BLaER1 (cell line): Measurements from ENCODE around the gene NAA38.

Experiments used
- H3K27ac ChIP-seq: shearing (Covaris generic); formaldehyde crosslinking; 2 replicates; pipeline ENCODE4 v1.8.1; 2022
- H3K27me3 ChIP-seq: shearing (Covaris generic); formaldehyde crosslinking; 2 replicates; pipeline ENCODE4 v1.8.1; 2022
- H3K36me3 ChIP-seq: shearing (Covaris generic); formaldehyde crosslinking; 2 replicates; pipeline ENCODE4 v1.8.1; 2022
- H3K4me1 ChIP-seq: shearing (Covaris generic); formaldehyde crosslinking; 2 replicates; pipeline ENCODE4 v1.8.1; 2022
- H3K4me2 ChIP-seq: shearing (Covaris generic); formaldehyde crosslinking; 2 replicates; pipeline ENCODE4 v1.8.1; 2022
- H3K4me3 ChIP-seq: shearing (Covaris generic); formaldehyde crosslinking; 2 replicates; pipeline ENCODE4 v1.8.1; 2022
- H3K9ac ChIP-seq: shearing (Covaris generic); formaldehyde crosslinking; 2 replicates; pipeline ENCODE4 v1.8.1; 2022
- H3K9me3 ChIP-seq: shearing (Covaris generic); formaldehyde crosslinking; 2 replicates; pipeline ENCODE4 v1.8.1; 2022
- H4K20me1 ChIP-seq: shearing (Covaris generic); formaldehyde crosslinking; 2 replicates; pipeline ENCODE4 v1.8.1; 2022
- Cebpa-rat ChIP-seq: shearing (Covaris generic); IDR thresholded peaks from 2 replicates; pipeline ENCODE4 v1.8.1; 2022

NAA38 gene

DNA sequence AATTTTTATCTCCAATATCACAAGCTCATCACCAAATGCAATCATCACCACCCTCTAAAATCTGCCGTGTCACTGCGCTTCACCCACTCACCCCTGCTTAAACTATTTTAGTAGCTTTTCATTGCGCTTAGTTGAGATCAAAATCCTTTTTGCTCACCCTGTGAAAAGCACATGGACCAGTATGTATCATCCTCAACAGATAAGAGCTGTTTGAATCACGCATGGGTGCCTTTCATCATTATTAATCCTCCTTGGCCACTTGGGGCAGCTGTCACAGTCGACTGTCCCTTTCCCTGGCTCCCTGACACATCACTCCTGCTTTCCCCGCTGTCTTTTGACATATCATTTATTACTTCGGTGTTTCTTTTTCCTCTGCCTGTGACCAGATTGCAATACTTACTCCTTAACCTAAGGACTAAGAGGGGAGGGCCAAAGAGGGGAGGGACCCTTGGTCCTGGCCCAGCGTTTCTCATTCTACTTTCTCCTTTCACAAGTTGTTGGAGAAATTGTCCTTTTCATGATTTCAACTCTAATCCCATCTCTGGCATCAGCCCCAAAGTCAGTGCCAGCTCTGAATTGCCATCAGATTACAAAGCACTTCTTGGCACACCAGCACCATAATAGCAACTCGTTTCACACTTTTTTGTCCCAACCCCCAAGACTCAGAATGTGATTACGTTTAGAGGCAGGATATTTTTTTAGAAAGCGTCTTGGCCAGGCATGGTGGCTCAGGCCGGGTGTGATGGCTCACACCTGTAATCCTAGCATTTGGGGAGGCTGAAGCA is 32.0 kb downstream of the NAA38 start:
- Histone ChIP-seq H3K9ac (no peak overlapping the region), H3K36me3 (no peaks in the 10 kb centered on the region), H3K4me2 (peak overlapping the region; percentile 26), H3K4me1 (peaks cover 10% of the 10 kb centered on the region), H3K4me3 (no peak overlapping the region), H3K27me3 (no peaks in the 10 kb centered on the region), H3K27ac (no peak overlapping the region), H3K9me3 (no peaks in the 10 kb centered on the region), H4K20me1 (no peaks in the 10 kb centered on the region)
- no peak for TF ChIP-seq Cebpa-rat

DNA sequence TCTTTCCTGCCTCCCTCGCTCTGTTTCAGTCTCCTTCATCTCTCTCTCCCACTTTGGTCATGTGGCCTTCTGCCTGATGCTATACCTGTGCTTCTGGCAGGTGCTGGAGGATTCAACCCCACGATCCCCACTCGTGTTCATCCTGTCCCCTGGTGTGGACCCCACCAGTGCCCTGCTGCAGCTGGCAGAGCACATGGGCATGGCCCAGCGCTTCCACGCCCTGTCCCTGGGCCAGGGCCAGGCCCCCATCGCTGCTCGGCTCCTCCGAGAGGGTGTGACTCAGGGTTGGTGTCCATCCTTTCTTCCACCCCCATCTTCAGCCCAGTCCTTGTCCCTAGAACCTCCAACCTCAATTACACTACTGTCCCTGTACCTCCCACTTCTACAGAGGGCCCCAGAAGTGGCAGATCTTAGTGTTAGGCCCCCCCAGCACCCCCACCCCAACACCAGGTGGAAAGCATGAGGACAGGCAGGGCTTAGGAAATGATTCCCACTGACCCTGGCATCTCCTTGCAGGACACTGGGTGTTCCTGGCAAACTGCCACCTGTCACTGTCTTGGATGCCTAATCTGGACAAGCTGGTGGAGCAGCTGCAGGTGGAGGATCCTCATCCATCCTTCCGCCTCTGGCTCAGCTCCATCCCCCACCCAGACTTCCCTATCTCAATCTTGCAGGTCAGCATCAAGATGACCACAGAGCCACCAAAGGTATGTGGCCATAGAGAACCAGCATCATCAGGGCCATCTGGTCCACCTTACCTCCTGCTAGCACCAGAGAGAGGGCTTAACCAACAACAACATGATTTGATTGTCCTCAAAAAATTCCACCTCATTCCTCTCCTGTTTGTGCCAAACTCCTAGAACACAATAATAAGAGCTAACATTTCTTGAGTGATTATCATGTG is 33.1 kb downstream of the NAA38 start:
- Histone ChIP-seq H4K20me1 (no peaks in the 10 kb centered on the region), H3K27me3 (no peaks in the 10 kb centered on the region), H3K4me2 (no peak overlapping the region; the same call in 1 of the 2 replicates), H3K9ac (no peak overlapping the region), H3K9me3 (no peaks in the 10 kb centered on the region), H3K4me3 (no peak overlapping the region), H3K36me3 (no peaks in the 10 kb centered on the region), H3K4me1 (peaks cover 10% of the 10 kb centered on the region), H3K27ac (no peak overlapping the region)
- no peak for TF ChIP-seq Cebpa-rat

DNA sequence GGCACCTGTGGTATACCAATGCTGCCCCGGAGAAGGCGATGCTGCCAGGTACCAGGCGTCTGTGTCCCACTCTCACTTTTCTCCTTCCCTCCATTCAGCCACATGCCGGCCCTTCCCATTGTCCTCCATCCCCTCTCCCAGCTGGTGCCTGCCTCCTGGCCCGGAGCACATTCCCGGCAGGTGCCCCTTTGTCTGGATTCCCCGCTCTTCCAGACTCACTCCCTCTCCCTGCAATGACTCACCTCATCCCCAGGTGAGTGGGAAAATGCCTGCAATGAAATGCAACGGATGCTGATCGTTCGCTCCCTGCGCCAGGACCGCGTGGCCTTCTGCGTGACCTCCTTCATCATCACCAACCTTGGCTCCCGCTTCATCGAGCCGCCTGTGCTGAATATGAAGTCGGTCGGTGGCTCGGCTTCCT is 33.8 kb downstream of the NAA38 start:
- Histone ChIP-seq H3K9ac (no peak overlapping the region), H3K27me3 (no peaks in the 10 kb centered on the region), H3K4me2 (no peak overlapping the region), H3K9me3 (no peaks in the 10 kb centered on the region), H3K36me3 (no peaks in the 10 kb centered on the region), H3K4me1 (peaks cover 10% of the 10 kb centered on the region), H4K20me1 (no peaks in the 10 kb centered on the region), H3K27ac (no peak overlapping the region), H3K4me3 (no peak overlapping the region)
- TF ChIP-seq Cebpa-rat, result no peak

DNA sequence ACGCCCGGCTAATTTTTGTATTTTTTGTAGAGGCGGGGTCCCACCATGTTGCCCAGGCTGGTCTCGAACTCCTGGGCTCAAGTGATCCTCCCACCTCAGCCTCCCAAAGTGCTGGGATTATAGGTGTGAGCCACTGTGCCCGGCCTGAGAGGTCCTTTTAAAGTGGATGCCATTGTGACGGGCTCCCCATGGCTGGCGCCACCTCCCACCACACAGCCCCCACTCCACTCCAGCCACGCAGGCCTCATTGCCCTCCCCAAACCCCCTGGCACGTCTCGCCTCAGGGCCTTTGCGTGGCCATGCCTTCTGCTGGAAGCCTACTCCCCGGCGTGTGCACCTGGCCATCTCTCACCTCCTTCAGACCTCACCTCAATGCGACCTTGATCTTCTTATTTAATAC is 35.2 kb downstream of the NAA38 start:
- Histone ChIP-seq H3K9me3 (no peaks in the 10 kb centered on the region), H3K4me1 (peaks cover 10% of the 10 kb centered on the region), H4K20me1 (no peaks in the 10 kb centered on the region), H3K27me3 (0 out of 2 replicates have a peak, but pooled peaks cover 3% of the 10 kb centered on the region), H3K4me3 (no peak overlapping the region), H3K36me3 (no peaks in the 10 kb centered on the region), H3K9ac (no peak overlapping the region), H3K27ac (no peak overlapping the region), H3K4me2 (no peak overlapping the region)
- TF ChIP-seq Cebpa-rat, result no peak

DNA sequence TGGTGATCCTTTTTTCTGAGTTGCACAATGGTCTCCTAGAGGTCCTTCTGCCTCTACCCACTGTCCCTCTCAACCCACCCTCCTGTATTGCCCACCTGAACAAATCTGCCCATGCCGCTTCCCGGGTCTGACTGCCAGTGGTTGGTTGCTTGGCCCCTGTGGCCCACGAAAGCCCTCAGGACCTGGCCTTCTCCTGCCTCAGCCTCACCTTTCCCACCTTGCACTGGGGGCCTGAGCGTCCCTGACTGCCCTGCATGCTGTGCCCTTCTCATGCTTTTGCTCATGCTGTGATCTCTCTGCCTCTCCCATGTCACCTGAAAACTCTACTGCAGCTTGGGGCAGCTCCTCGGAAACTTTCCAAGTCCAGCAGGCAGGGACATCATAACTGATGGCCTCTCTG is 37.1 kb downstream of the NAA38 start:
- no peak overlapping the region for H3K4me3 ChIP-seq
- H3K4me2 ChIP-seq, result no peak overlapping the region
- H3K9ac ChIP-seq, result peak overlapping the region; percentile 45; the same call in 1 of the 2 replicates
- H4K20me1 ChIP-seq, result no peaks in the 10 kb centered on the region
- H3K36me3 ChIP-seq, result no peaks in the 10 kb centered on the region
- no peak overlapping the region for H3K27ac ChIP-seq
- peaks cover 8% of the 10 kb centered on the region for H3K4me1 ChIP-seq
- H3K9me3 ChIP-seq, result no peaks in the 10 kb centered on the region
- H3K27me3 ChIP-seq, result 0 out of 2 replicates have a peak, but pooled peaks cover 3% of the 10 kb centered on the region
- no peak for TF ChIP-seq Cebpa-rat

DNA sequence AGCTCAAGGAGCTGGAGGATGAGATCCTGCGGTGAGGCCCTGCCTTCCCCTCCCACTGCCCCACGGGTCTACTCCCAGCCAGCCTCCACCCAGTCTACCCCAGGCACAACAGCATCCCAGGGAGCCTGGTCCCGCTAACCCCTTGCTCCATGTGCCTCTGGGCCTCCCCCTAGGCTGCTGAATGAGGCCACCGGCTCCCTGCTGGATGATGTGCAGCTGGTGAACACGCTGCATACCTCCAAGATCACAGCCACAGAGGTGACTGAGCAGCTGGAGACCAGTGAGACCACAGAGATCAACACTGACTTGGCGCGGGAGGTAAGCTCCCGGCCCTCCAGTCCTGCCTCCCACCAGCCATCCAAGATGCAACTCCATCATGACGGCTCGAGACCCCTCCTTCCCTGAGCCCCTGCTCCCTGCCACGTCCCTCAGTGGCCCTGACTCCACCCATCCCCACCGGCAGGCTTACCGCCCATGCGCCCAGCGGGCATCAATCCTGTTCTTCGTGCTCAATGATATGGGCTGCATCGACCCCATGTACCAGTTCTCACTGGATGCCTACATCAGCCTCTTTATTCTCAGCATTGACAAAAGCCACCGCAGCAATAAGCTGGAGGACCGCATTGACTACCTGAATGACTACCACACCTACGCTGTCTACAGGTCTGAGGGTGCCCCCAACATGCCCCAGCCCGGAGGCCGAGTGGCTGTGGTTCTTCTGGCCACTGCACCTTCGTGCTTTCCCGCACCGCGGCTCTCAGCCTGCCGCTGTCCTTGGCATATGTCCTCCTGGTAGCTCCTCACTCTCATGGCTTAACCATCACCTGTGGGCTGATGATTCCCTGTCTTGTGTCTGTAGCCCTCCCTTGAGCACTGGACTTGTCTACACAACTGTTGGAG is 38.4 kb downstream of the NAA38 start:
- H3K27ac ChIP-seq, result no peak overlapping the region
- H3K4me1 ChIP-seq, result no peaks in the 10 kb centered on the region

DNA sequence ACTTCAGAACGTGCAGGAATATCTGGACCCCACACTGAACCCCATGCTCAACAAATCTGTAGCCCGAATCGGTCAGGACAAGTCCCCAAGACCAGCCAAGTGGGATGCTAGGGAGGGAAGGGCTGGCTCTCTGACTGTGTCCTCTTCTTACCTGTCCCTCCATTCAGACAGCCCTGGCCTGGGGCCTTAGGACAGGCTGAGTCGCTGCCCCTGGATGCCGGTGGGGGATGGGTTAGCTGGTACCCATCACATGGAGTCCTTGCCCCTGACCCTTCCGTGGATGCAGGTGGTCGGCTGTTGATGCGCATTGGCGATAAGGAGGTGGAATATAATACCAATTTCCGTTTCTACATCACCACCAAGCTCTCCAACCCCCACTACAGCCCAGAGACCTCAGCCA is 39.3 kb downstream of the NAA38 start:
- Histone ChIP-seq H3K4me3 (no peak overlapping the region), H3K27ac (no peak overlapping the region), H3K9me3 (no peaks in the 10 kb centered on the region), H3K4me1 (no peaks in the 10 kb centered on the region), H3K9ac (no peak overlapping the region), H3K36me3 (no peaks in the 10 kb centered on the region), H3K27me3 (0 out of 2 replicates have a peak, but pooled peaks cover 3% of the 10 kb centered on the region), H4K20me1 (no peaks in the 10 kb centered on the region), H3K4me2 (no peak overlapping the region)
- TF ChIP-seq Cebpa-rat, result no peak

More for the DNA sequence above, 38.4 kb downstream of the NAA38 start:
- Histone ChIP-seq H3K27me3 (0 out of 2 replicates have a peak, but pooled peaks cover 3% of the 10 kb centered on the region), H3K9ac (no peak overlapping the region), H4K20me1 (no peaks in the 10 kb centered on the region), H3K4me2 (no peak overlapping the region), H3K9me3 (no peaks in the 10 kb centered on the region), H3K4me3 (no peak overlapping the region), H3K36me3 (no peaks in the 10 kb centered on the region)
- TF ChIP-seq Cebpa-rat, result no peak

DNA sequence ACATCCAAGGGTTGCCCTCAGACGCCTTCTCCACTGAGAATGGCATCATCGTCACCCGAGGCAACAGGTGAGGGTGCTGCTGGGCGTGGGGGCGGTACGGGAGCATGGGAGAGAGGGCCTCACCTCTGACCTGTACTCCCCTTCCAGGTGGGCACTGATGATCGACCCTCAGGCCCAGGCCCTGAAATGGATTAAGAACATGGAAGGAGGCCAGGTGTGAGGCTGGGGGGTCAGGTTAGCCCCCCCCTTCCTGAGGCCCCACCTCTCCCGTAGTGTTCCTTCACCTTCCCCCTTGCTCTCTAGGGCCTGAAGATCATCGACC is 39.8 kb downstream of the NAA38 start:
- no peak overlapping the region for H3K4me3 ChIP-seq

DNA sequence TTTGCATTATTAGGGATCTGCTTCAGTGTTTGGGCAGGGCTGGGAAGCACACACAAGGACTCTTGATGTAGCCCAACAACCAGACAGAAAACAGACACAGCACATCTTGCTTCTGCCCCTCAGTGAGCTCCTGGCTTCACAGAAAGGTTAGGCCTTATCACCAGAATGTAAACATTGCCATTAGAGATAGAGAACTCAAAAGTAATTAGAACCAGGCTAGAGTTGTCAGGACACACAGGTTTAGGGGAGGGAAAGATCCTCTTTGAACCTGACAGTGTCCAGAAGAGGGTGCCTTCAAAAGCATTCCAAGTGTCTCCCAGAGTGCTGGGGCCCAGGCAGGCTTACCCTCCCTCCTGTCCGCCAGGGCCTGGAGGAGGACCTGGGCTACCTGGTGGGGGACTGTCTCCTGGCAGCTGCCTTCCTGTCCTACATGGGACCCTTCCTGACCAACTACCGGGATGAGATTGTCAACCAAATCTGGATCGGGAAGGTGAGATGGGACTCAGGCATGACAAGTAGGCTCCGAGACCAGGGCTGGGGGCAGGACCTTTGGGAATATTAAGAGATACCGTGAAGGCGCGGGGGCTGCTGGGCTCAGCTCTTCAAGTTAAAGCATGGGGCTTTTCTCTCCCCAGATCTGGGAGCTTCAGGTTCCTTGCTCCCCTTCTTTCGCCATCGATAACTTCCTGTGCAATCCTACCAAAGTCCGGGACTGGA is 40.3 kb downstream of the NAA38 start:
- Histone ChIP-seq H3K9me3 (no peaks in the 10 kb centered on the region), H3K27me3 (0 out of 2 replicates have a peak, but pooled peaks cover 3% of the 10 kb centered on the region)

More for the DNA sequence above, 39.8 kb downstream of the NAA38 start:
- Histone ChIP-seq H3K36me3 (no peaks in the 10 kb centered on the region), H3K4me2 (no peak overlapping the region), H3K4me1 (no peaks in the 10 kb centered on the region), H3K27me3 (0 out of 2 replicates have a peak, but pooled peaks cover 3% of the 10 kb centered on the region), H4K20me1 (no peaks in the 10 kb centered on the region), H3K27ac (no peak overlapping the region), H3K9me3 (no peaks in the 10 kb centered on the region), H3K9ac (no peak overlapping the region)
- TF ChIP-seq Cebpa-rat, result no peak

More for the DNA sequence above, 40.3 kb downstream of the NAA38 start:
- Histone ChIP-seq H4K20me1 (no peaks in the 10 kb centered on the region), H3K4me1 (no peaks in the 10 kb centered on the region), H3K27ac (no peak overlapping the region), H3K4me3 (no peak overlapping the region), H3K9ac (no peak overlapping the region), H3K4me2 (no peak overlapping the region), H3K36me3 (no peaks in the 10 kb centered on the region)
- TF ChIP-seq Cebpa-rat, result no peak
